GM12878 (cell line): ENCODE data around the gene PDZK1. TPM values are rescaled to one million over a fixed set of nuclear protein-coding genes. Genes with fewer than 3 reads are reported as not detected.
A peak's percentile ranks its signal among the peaks of the same experiment; 100 is the strongest.

Source experiments
- ATAC-seq: fragments of 200-7000 bp; cut with Tn5 transposase; 3 replicates; pipeline ENCODE4 v1.9.1; 2020; ENCODE audit warnings: mild to moderate bottlenecking, moderate library complexity
- BruUV-seq: library from RNA; stranded (reverse); fragments of 400-500 nt; replicated peaks from 2 replicates; lab custom pipeline; 2021; lab: Mats Ljungman, UMichigan
- CTCF ChIA-PET: fragments of 300-600 bp; sonication (Branson Sonifier 250); formaldehyde crosslinking; extraction: SDS; loops from one replicate; lab custom pipeline; 2021; ENCODE audit warnings: inconsistent platforms; lab: Yijun Ruan, JAX
- POLR2A ChIA-PET: fragments of 350-600 bp; formaldehyde crosslinking; extraction: SDS; loops from one replicate; lab custom pipeline; 2021; ENCODE audit warnings: inconsistent platforms; lab: Charles Lee
- RAD21 ChIA-PET: fragments of 300-600 bp; sonication (Branson Sonifier 250); formaldehyde crosslinking; loops from one replicate; lab custom pipeline; 2023; ENCODE audit warnings: antibody characterized with exemption; ENCODE audit not compliant: unreplicated experiment; lab: Charles Lee
- SMC1A ChIA-PET: fragments of 300-600 bp; sonication (Branson Sonifier 250); formaldehyde crosslinking; loops from one replicate; lab custom pipeline; 2023; ENCODE audit not compliant: unreplicated experiment, uncharacterized antibody; lab: Charles Lee
- DNase-seq: peaks from one replicate; pipeline ENCODE4 v3.0.0-alpha.2; 2011; ENCODE audit warnings: low read depth, low spot score
- FAIRE-seq: peaks from 3 replicates; lab custom pipeline; 2011; peaks lifted over from hg19 to GRCh38; lab: Jason Lieb, UNC
- H2AFZ ChIP-seq: 2 replicates; pipeline ENCODE4 v1.6.0; 2011; ENCODE audit warnings: low read depth, low read length, control low read depth; ENCODE audit not compliant: control insufficient read depth
- H3K27ac ChIP-seq: 2 replicates; pipeline ENCODE4 v1.5.1; 2011; ENCODE audit warnings: control low read depth; ENCODE audit not compliant: control insufficient read depth, insufficient read depth
- H3K27me3 ChIP-seq, 2 experiments: replicated peaks in 1 of 2; 2 replicates each; pipeline versions ENCODE4 v1.6.0 to v1.6.1; 2011; ENCODE audit warnings: low read length in 1 of 2; ENCODE audit not compliant: control insufficient read depth in 2 of 2, insufficient read depth in 2 of 2
- H3K36me3 ChIP-seq, 2 experiments: 2 replicates each; pipeline ENCODE4 v1.5.1; 2011; ENCODE audit warnings: low read length in 1 of 2; ENCODE audit not compliant: control insufficient read depth in 2 of 2, insufficient read depth in 2 of 2
- H3K4me1 ChIP-seq: 2 replicates; pipeline ENCODE4 v1.6.1; 2011; ENCODE audit warnings: mild to moderate bottlenecking, low read length, moderate library complexity, mixed read lengths; ENCODE audit not compliant: control insufficient read depth, insufficient read depth
- H3K4me2 ChIP-seq: 2 replicates; pipeline ENCODE4 v1.6.0; 2011; ENCODE audit warnings: control low read depth; ENCODE audit not compliant: control insufficient read depth, insufficient read depth
- H3K4me3 ChIP-seq: fragments of 200-600 bp; sonication (generic); 2 replicates; pipeline ENCODE4 v1.5.1; 2016
- H3K79me2 ChIP-seq: 2 replicates; pipeline ENCODE4 v1.6.0; 2011; ENCODE audit warnings: low read length; ENCODE audit not compliant: control insufficient read depth, insufficient read depth
- H3K9ac ChIP-seq: 2 replicates; pipeline ENCODE4 v1.8.0; 2011; ENCODE audit warnings: low read length, control low read depth, mixed read lengths; ENCODE audit not compliant: control insufficient read depth, insufficient read depth
- H3K9me3 ChIP-seq: replicated peaks from 3 replicates; pipeline ENCODE4 v1.5.1; 2011; ENCODE audit warnings: mild to moderate bottlenecking, low read length; ENCODE audit not compliant: control insufficient read depth, insufficient read depth
- H4K20me1 ChIP-seq: 2 replicates; pipeline ENCODE4 v1.6.0; 2011; ENCODE audit not compliant: control insufficient read depth, insufficient read depth
- BCL11A ChIP-seq: IDR thresholded peaks from 2 replicates; pipeline ENCODE4 v1.6.1; 2011; ENCODE audit warnings: low read depth, low read length
- CTCF ChIP-seq, 3 experiments: IDR thresholded peaks in 2 of 3; conservative IDR thresholded peaks in 1 of 3; 2 replicates each; pipeline ENCODE4 v1.5.1; 2011; ENCODE audit warnings: low read depth in 3 of 3, low read length in 3 of 3, mild to moderate bottlenecking in 3 of 3, control low read depth in 2 of 3, moderate library complexity in 2 of 3, inconsistent platforms in 1 of 3, mixed read lengths in 1 of 3; ENCODE audit not compliant: control insufficient read depth in 2 of 3, insufficient read depth in 1 of 3; ENCODE audit errors: extremely low read depth in 1 of 3
- HSF1 ChIP-seq: fragments of 150-350 bp; IDR thresholded peaks from 2 replicates; pipeline ENCODE4 v1.6.1; 2014; ENCODE audit warnings: mild to moderate bottlenecking, low read depth, low read length
- MTA3 ChIP-seq: IDR thresholded peaks from 2 replicates; pipeline ENCODE4 v1.6.1; 2012; ENCODE audit warnings: low read length, inconsistent platforms, borderline replicate concordance
- NR2F1 ChIP-seq: fragments of 450-650 bp; conservative IDR thresholded peaks from 2 replicates; pipeline ENCODE4 v1.6.1; 2017; ENCODE audit warnings: mild to moderate bottlenecking
- PBX3 ChIP-seq: IDR thresholded peaks from 2 replicates; pipeline ENCODE4 v1.6.1; 2011; ENCODE audit warnings: mild to moderate bottlenecking, low read depth, low read length, moderate library complexity; ENCODE audit not compliant: insufficient replicate concordance
- RAD21 ChIP-seq: IDR thresholded peaks from 2 replicates; pipeline ENCODE4 v1.6.1; 2011; ENCODE audit warnings: mild to moderate bottlenecking, low read depth, low read length, moderate library complexity; ENCODE audit not compliant: insufficient read depth
- RB1 ChIP-seq: fragments of 450-650 bp; formaldehyde crosslinking; IDR thresholded peaks from 2 replicates; pipeline ENCODE4 v1.6.1; 2017; ENCODE audit warnings: mild to moderate bottlenecking, borderline replicate concordance
- RELA ChIP-seq: fragments of 450-650 bp; IDR thresholded peaks from 2 replicates; pipeline ENCODE4 v1.8.0; 2014; ENCODE audit warnings: borderline replicate concordance; ENCODE audit not compliant: partially characterized antibody
- SMARCA5 ChIP-seq: fragments of 450-650 bp; IDR thresholded peaks from 2 replicates; pipeline ENCODE4 v1.6.1; 2017; ENCODE audit warnings: mild to moderate bottlenecking
- SMC3 ChIP-seq: IDR thresholded peaks from 2 replicates; pipeline ENCODE4 v1.6.1; 2011; ENCODE audit warnings: low read length, improper control_type of control experiment, borderline replicate concordance
- YY1 ChIP-seq: IDR thresholded peaks from 2 replicates; pipeline ENCODE4 v1.6.1; 2011; ENCODE audit warnings: low read depth, mild to moderate bottlenecking, low read length
- ZBED1 ChIP-seq: IDR thresholded peaks from 2 replicates; pipeline ENCODE4 v1.6.1; 2016; ENCODE audit warnings: borderline replicate concordance
- ZNF24 ChIP-seq: fragments of 450-650 bp; IDR thresholded peaks from 2 replicates; pipeline ENCODE4 v1.6.1; 2017; ENCODE audit warnings: antibody characterized with exemption, mild to moderate bottlenecking
- ZSCAN29 ChIP-seq: fragments of 450-650 bp; IDR thresholded peaks from 2 replicates; pipeline ENCODE4 v1.6.1; 2017; ENCODE audit warnings: mild to moderate bottlenecking, moderate library complexity
- WGBS: methylation state at CpG from one replicate; pipeline ENCODE4 v1.1.6; 2016; ENCODE audit warnings: low lambda C conversion rate; ENCODE audit not compliant: insufficient replicate concordance, insufficient coverage; ENCODE audit errors: missing lambda C conversion rate; 5-methylcytosine and 5-hydroxymethylcytosine counted together
- in situ Hi-C: fragments of 300-500 bp; cut with MboI; formaldehyde crosslinking; loops from 9 replicates; pipeline ENCODE4 v1.14.3; 2018; ENCODE audit warnings: mixed read lengths
- intact Hi-C: fragments of 100-400 bp; cut with micrococcal nuclease; formaldehyde crosslinking; loops from one replicate; pipeline ENCODE4 v1.14.2; 2022; ENCODE audit not compliant: unreplicated experiment
- polyA plus RNA-seq, 11 experiments: library from polyadenylated mRNA; depleted of rRNA in 4 of 11; unstranded in 6 of 11; stranded (reverse) in 5 of 11; fragments of >200 nt; fragmentation: Nextera tagmentation in 4 of 11; fragmentation: Illumina TruSeq in 1 of 11; extraction: Ambion mirVana in 4 of 11; extraction: Trizol in 1 of 11; gene quantifications; 1 replicate in 1 of 11; 2 replicates in 10 of 11; pipeline versions ENCODE4 v1.2.1 to v1.2.3, GENCODE V29; 2011 to 2016; ENCODE audit warnings: inconsistent platforms in 2 of 11, missing spikeins in 2 of 11, low read depth in 1 of 11
- total RNA-seq, 4 experiments: library from RNA; depleted of rRNA in 3 of 4; stranded (reverse); fragments of >200 nt in 3 of 4; fragmentation: Illumina TruSeq in 1 of 4; extraction: Trizol in 1 of 4; gene quantifications; 2 replicates each; pipeline versions ENCODE4 v1.2.1 to v1.2.3, GENCODE V29; 2013 to 2021

PDZK1 gene
- total and polyA plus RNA-seq, 10 of the 15 experiments (the other 5 are each of a cell fraction or from before 2014, with no cell fraction given): 0.09 to 5.0 (median 0.31) TPM

- no TSS peak for BruUV-seq
- peak overlapping the region; percentile 41; the same call in 1 of the 2 replicates for H3K4me3 ChIP-seq
- POLR2A ChIA-PET: no interaction called here
- TF ChIP-seq YY1: peak; percentile 65
- peak; percentile 2 for TF ChIP-seq PBX3
- TF ChIP-seq MTA3: no peak
- TF ChIP-seq ZSCAN29: no peak
- TF ChIP-seq NR2F1: peak; percentile 49; the same call in 1 of the 2 replicates
- peak; percentile 25; the same call in 1 of the 2 replicates for TF ChIP-seq RB1
- TF ChIP-seq CTCF (IDR thresholded peaks at IDR 0.05 in 2 of 3, conservative IDR thresholded peaks at IDR 0.05 in 1 of 3; ENCODE audit: control insufficient read depth in 2 of 3, extremely low read depth in 1 of 3, insufficient read depth in 1 of 3, low read depth in 3 of 3, low read length in 3 of 3): peak; percentile 79 to 91 (median 90); a peak in 5 of 6 replicates
- peak; percentile 43; the same call in 1 of the 2 replicates for TF ChIP-seq SMARCA5
- peak; percentile 84 for TF ChIP-seq SMC3
- TF ChIP-seq ZBED1: no peak
- TF ChIP-seq RAD21: peak; percentile 67
- no peak for TF ChIP-seq BCL11A
- no peak for TF ChIP-seq HSF1
- 0 out of 2 replicates have a peak, but pooled peaks have one; percentile 10 for TF ChIP-seq ZNF24
- peak; percentile 12 for TF ChIP-seq RELA
Measured at GRCh38 chr1:145720878-145721671, 13.9 kb upstream of the PDZK1 start.

More at GRCh38 chr1:145720878-145721671, 13.9 kb upstream of the PDZK1 start:
- no peaks in the 10 kb centered on the region for H4K20me1 ChIP-seq
- peak; percentile 68 for FAIRE-seq
- no peaks in the 10 kb centered on the region for H3K9me3 ChIP-seq
- RAD21 ChIA-PET: interaction anchor here (0.8 to 1.5 kb wide), 6 partner anchors 30 to 146 kb away, joined by 3 to 6 read pairs (median 4); partner anchors contain the start of gene PIAS3
- H3K79me2 ChIP-seq: no peaks in the 10 kb centered on the region
- peak overlapping the region; percentile 79 for H2AFZ ChIP-seq
- in situ Hi-C loops (no loop called here), intact Hi-C loops (loop anchor here (5.0 kb wide), 2 partner anchors 84 to 129 kb away; no protein-coding TSS in a partner anchor)
- no peak overlapping the region for H3K27ac ChIP-seq
- CTCF ChIA-PET: interaction anchor here (0.6 to 2.3 kb wide), 14 partner anchors 11 to 164 kb away, joined by 3 to 14 read pairs (median 3); partner anchors contain the start of gene ANKRD35
- no peak for DNase-seq
- ATAC-seq: peak; percentile 98
- WGBS: 6% methylated on average over 47 of the region's 47 CpGs
- H3K36me3 ChIP-seq: no peaks in the 10 kb centered on the region
- H3K4me1 ChIP-seq: peaks cover 16% of the 10 kb centered on the region
- no peaks in the 10 kb centered on the region for H3K27me3 ChIP-seq
- peak overlapping the region; percentile 58; the same call in 1 of the 2 replicates for H3K9ac ChIP-seq
- H3K4me2 ChIP-seq: peak overlapping the region; percentile 95
- SMC1A ChIA-PET: interaction anchor here (0.9 to 3.1 kb wide), 8 partner anchors 8 to 75 kb away, joined by 3 to 17 read pairs (median 4); no protein-coding TSS in a partner anchor
